Rectal smooth muscle tissue (tissue), 1 donor: ENCODE measurements around the gene GNGT2.
A peak's percentile ranks its signal among the peaks of the same experiment; 100 is the strongest.

ENCODE experiments used
- H3K27ac ChIP-seq: one replicate; pipeline ENCODE4 v1.7.0; 2013; ENCODE audit warnings: low read depth, low read length, inconsistent platforms
- H3K27me3 ChIP-seq: one replicate; pipeline ENCODE4 v1.7.0; 2013; ENCODE audit warnings: low read length; ENCODE audit not compliant: control insufficient read depth, insufficient read depth
- H3K36me3 ChIP-seq: one replicate; pipeline ENCODE4 v1.7.0; 2013; ENCODE audit warnings: low read length; ENCODE audit not compliant: control insufficient read depth, insufficient read depth
- H3K4me1 ChIP-seq: one replicate; pipeline ENCODE4 v1.7.0; 2013; ENCODE audit warnings: low read length; ENCODE audit not compliant: control insufficient read depth, insufficient read depth
- H3K4me3 ChIP-seq: one replicate; pipeline ENCODE4 v1.7.0; 2013; ENCODE audit warnings: low read length
- H3K9ac ChIP-seq: one replicate; pipeline ENCODE4 v1.7.0; 2013; ENCODE audit warnings: low read length

The GNGT2 gene

GRCh38 chr17:49214676-49215360, 4.4 kb upstream of the GNGT2 start:
- no peaks in the 10 kb centered on the region for H3K36me3 ChIP-seq
- no peaks in the 10 kb centered on the region for H3K4me1 ChIP-seq
- no peaks in the 10 kb centered on the region for H3K27me3 ChIP-seq
- no peak overlapping the region for H3K27ac ChIP-seq
- H3K4me3 ChIP-seq: no peak overlapping the region
- no peak overlapping the region for H3K9ac ChIP-seq

DNA sequence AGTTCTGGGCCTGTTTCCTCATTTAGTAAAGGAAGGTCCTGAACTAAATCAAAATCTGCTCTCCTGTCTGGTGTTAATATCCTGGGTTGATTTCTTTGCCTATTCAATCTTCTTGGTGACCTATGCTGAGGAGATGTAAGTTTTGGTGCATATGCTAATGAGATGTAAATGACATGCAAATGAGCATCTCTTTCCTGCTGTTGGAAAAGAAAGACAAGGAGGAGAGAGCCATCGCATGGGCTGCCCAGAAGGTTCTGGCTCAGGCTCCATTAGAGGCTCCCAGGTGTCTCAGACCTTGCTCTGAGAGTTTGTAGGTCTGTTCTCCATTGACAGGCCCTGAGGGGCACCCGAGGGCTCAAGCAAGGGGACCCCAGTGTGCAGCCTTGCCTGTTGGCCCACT, 3.5 kb upstream of the GNGT2 start:
- no peak overlapping the region for H3K27ac ChIP-seq
- H3K4me3 ChIP-seq: no peak overlapping the region

DNA sequence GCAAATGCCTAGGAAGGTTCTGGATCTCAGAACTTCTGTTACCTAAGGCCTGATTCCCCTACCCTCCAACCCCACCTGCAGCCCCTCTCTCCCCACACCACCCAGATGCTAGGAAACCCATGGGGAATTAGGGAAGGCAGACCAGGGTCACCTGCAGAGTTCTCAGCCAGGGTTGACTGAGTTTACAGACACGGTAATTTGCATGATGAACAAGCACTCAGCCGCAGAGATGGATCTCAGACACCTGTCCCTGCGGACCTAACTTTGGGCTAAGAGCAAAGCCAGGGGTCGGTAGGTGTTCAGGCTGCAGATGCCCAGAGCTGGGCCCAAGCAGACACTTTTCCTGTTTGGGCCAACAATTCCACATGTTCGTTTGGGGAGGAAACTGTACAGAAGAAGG, 3.0 kb upstream of the GNGT2 start:
- Histone ChIP-seq H3K27me3 (no peaks in the 10 kb centered on the region), H3K4me3 (no peak overlapping the region), H3K36me3 (no peaks in the 10 kb centered on the region), H3K27ac (no peak overlapping the region), H3K4me1 (no peaks in the 10 kb centered on the region), H3K9ac (no peak overlapping the region)

More for the DNA sequence above, 3.5 kb upstream of the GNGT2 start:
- no peaks in the 10 kb centered on the region for H3K27me3 ChIP-seq
- H3K9ac ChIP-seq: no peak overlapping the region
- H3K36me3 ChIP-seq: no peaks in the 10 kb centered on the region
- no peaks in the 10 kb centered on the region for H3K4me1 ChIP-seq

DNA sequence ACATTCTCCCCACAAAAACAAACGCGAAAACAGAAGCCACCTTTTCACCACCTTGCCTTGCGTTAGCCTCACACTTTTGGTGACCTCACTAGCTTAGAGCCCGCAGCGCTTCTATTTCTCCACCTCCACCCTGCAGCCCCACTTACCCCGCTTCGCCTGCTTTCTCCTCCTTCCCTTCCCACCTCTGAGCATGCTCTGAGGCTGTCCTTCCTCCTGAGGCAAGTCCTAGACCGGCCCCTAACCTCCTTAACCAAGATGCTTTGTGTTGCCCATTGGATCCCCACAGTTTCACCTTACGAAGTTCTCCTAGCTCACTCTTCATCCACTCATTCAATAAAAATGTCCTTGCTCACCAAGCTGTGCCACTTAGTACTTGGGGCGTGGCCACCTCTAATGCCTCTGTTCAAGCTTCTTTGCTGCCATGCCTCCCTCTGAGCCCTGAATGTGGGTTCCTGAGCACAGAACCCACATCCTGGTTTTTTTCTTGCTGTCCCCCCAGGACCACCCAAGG, 1.3 kb downstream of the GNGT2 start:
- no peaks in the 10 kb centered on the region for H3K36me3 ChIP-seq
- H3K9ac ChIP-seq: no peak overlapping the region
- no peaks in the 10 kb centered on the region for H3K4me1 ChIP-seq
- H3K4me3 ChIP-seq: peak overlapping the region; percentile 4
- no peak overlapping the region for H3K27ac ChIP-seq
- no peaks in the 10 kb centered on the region for H3K27me3 ChIP-seq

GRCh38 chr17:49204516-49204915, 5.9 kb downstream of the GNGT2 start:
- Histone ChIP-seq H3K27ac (no peak overlapping the region), H3K27me3 (no peaks in the 10 kb centered on the region), H3K9ac (no peak overlapping the region), H3K4me3 (no peak overlapping the region), H3K4me1 (no peaks in the 10 kb centered on the region), H3K36me3 (no peaks in the 10 kb centered on the region)

GRCh38 chr17:49203796-49204195, 6.6 kb downstream of the GNGT2 start:
- Histone ChIP-seq H3K36me3 (no peaks in the 10 kb centered on the region), H3K9ac (no peak overlapping the region), H3K27me3 (no peaks in the 10 kb centered on the region), H3K4me3 (no peak overlapping the region), H3K4me1 (no peaks in the 10 kb centered on the region), H3K27ac (no peak overlapping the region)

- Histone ChIP-seq H3K36me3 (no peaks in the 10 kb centered on the region), H3K27ac (no peak overlapping the region), H3K27me3 (no peaks in the 10 kb centered on the region), H3K4me3 (no peak overlapping the region), H3K4me1 (no peaks in the 10 kb centered on the region), H3K9ac (no peak overlapping the region)
These were observed 8.9 kb downstream of the GNGT2 start for GRCh38 chr17:49201481-49201927.

DNA sequence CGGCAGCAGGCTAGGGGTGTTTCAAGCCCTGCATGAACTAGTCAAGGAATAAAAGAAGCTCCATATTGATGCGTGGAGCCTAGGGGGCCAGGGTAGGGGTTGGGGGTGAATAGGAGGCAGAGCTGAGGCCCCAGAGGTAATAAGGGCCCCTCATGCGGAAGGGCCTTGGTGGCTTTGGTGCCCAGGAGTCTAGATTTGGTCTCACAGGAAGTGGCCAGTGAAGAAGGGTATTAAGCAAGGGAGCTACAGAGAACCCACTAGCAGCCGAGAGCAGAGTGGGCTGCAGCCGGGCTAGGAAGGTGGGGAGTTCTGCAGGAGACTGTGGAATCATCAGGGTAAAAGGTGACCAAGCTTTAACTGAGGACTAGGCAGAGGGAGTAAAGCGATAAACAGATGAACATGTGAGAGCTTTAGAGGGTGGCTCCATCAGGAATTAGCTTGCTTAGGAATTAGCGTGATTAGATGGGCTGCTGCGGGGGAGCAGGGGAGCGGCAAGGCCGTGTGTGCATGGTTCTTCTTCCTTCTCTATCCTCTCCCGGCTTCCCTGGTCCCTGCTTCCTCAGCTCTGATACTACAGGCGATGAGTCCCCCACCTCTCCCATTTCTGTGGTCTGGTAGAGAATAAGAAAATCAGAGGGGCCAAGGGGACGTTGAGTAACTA, 9.8 kb downstream of the GNGT2 start:
- Histone ChIP-seq H3K27ac (no peak overlapping the region), H3K4me3 (no peak overlapping the region), H3K4me1 (no peaks in the 10 kb centered on the region), H3K36me3 (no peaks in the 10 kb centered on the region), H3K9ac (no peak overlapping the region), H3K27me3 (no peaks in the 10 kb centered on the region)

DNA sequence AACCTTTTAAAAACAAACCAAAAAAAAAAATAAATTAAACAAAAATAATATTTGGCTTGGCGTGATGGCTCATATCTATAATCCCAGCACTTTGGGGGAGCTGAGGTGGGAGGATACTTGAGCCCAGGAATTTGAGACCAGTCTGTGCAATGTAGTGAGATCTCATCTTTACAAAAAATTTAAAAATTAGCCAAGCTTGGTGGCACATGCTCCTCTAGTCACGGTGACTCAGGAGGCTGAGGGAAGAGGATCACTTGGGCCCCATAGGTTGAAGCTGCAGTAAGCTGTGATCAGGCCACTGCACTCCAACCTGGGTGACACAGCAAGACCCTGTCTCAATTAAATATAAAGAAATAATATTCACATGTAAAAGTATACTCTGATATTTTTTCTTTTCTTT, 12.2 kb downstream of the GNGT2 start:
- no peak overlapping the region for H3K4me3 ChIP-seq

DNA sequence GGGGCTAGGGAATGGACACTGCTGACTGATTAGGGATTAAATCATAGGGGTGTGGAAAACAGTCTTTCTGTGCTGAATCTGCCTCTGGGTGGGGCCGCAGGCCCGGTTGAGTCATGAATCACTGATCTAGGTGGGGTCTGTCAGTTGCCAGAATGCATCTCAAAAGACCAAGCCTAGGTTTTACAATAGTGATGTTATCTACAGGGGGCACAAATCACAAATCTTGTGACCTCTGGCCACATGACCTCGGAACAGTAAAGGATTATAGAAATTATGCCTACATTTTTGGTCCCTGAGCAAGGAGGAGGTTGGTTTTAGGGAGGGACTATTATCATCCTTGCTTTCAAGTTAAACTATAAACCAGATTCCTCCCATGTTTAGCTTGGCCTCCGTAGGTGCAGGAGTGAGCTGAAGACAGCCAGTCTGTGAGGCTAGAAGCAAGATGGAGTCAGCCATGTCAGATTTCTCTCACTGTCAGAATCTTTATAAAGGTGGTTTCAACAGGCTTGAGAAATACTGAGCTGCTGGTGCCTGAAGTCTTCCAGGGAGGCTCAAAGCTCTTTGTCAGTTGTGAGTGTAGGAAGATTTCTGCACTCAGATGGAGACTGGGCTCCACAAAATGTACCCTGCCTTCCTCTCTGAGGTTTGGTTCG, 12.9 kb downstream of the GNGT2 start:
- Histone ChIP-seq H3K27me3 (no peaks in the 10 kb centered on the region), H3K36me3 (no peaks in the 10 kb centered on the region), H3K4me1 (no peaks in the 10 kb centered on the region), H3K9ac (no peak overlapping the region), H3K4me3 (no peak overlapping the region), H3K27ac (no peak overlapping the region)

More for the DNA sequence above, 12.2 kb downstream of the GNGT2 start:
- Histone ChIP-seq H3K9ac (no peak overlapping the region), H3K27me3 (no peaks in the 10 kb centered on the region), H3K27ac (no peak overlapping the region), H3K4me1 (no peaks in the 10 kb centered on the region), H3K36me3 (no peaks in the 10 kb centered on the region)

DNA sequence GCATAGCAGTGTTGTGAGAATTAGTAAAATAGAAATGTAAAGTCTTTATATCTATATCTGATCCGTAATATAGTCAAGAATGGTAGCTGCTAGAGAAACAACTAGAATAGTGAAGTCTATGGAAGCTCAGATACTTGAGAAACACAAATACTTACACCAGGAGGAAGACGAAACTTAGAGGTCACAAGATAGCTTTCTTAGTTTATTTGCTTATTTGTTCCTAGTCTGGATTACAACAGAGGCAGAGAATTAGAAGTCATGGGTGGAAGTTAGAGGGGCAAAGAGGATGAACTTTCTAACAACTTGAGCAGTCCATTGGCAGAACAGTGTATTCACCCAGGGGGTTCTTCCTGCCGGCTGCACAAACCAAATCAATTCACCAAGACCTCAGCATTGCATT, 13.9 kb downstream of the GNGT2 start:
- Histone ChIP-seq H3K4me1 (no peaks in the 10 kb centered on the region), H3K27ac (no peak overlapping the region), H3K4me3 (no peak overlapping the region), H3K36me3 (no peaks in the 10 kb centered on the region), H3K27me3 (no peaks in the 10 kb centered on the region), H3K9ac (no peak overlapping the region)

DNA sequence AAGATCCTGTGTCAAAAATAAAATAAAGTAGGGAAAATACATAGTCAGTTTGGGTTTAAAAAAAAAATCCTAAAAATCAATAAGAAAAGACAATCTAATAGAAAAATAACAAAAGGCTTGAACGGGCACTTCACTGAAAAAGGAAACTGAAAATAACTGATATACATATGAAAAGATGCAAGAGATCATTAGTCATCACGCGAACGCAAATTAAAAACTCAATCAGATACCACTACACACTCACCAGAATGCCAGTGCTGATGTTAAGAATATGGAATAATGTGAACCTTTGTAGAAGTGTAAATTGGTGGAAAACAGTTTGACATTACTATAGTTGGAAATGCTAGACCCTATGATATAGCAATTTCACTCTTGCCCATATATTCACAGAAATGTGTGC, 14.6 kb downstream of the GNGT2 start:
- Histone ChIP-seq H3K36me3 (no peaks in the 10 kb centered on the region), H3K4me3 (no peak overlapping the region), H3K27ac (no peak overlapping the region), H3K9ac (no peak overlapping the region), H3K4me1 (no peaks in the 10 kb centered on the region), H3K27me3 (no peaks in the 10 kb centered on the region)
